Tibial nerve (tissue), 3 donors: ENCODE results near the gene SCGN.

Experiments used
- POLR2A ChIP-seq, 2 donors: fragments of 450-650 bp; IDR thresholded peaks; one replicate each; pipeline ENCODE4 v1.6.1; 2017; ENCODE audit warnings: antibody characterized with exemption in 2 of 2, mild to moderate bottlenecking in 2 of 2, moderate library complexity in 2 of 2
- TF ChIP-seq, protein P1 (sequence below), 5 experiments: fragments of 200-600 bp in 3 of 5; fragments of 450-650 bp in 2 of 5; sonication (generic) in 3 of 5; IDR thresholded peaks; one replicate each; pipeline ENCODE4 v1.5.1; 2016 to 2019; ENCODE audit warnings: antibody characterized with exemption in 5 of 5, mild to moderate bottlenecking in 3 of 5, moderate library complexity in 2 of 5

DNA sequence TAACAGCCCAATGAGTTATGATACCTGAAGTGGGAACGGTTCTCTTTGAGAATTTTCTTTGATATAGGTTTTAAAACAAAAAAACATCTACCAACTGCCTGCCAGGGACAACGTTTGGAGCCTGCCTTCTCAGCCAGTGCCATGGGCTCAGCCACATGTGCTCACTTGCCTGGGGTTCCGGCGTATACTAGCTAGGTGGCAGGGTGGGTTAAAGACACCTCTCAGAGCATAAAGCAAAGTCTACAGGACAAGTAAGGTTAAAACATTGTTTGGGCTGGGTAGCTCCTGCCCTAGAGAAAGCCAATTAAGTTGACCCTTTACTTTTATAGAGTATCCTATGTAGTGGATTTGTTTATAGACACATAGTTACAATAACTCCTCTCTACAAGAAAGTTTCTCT, 38.0 kb upstream of the SCGN start:
- no peak for TF ChIP-seq POLR2A (IDR thresholded peaks at IDR 0.05)
- TF ChIP-seq, protein P1, sequence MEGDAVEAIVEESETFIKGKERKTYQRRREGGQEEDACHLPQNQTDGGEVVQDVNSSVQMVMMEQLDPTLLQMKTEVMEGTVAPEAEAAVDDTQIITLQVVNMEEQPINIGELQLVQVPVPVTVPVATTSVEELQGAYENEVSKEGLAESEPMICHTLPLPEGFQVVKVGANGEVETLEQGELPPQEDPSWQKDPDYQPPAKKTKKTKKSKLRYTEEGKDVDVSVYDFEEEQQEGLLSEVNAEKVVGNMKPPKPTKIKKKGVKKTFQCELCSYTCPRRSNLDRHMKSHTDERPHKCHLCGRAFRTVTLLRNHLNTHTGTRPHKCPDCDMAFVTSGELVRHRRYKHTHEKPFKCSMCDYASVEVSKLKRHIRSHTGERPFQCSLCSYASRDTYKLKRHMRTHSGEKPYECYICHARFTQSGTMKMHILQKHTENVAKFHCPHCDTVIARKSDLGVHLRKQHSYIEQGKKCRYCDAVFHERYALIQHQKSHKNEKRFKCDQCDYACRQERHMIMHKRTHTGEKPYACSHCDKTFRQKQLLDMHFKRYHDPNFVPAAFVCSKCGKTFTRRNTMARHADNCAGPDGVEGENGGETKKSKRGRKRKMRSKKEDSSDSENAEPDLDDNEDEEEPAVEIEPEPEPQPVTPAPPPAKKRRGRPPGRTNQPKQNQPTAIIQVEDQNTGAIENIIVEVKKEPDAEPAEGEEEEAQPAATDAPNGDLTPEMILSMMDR (IDR thresholded peaks at IDR 0.05), result no peak
